GM12891 (cell line): ENCODE data around the gene LAMTOR1.

ENCODE experiments used
- POLR2A ChIP-seq: IDR thresholded peaks from 2 replicates; pipeline ENCODE4 v1.6.1; 2011; ENCODE audit warnings: low read depth, low read length, control low read depth
- POLR2AphosphoS5 ChIP-seq: IDR thresholded peaks from 2 replicates; pipeline ENCODE4 v1.6.1; 2011; ENCODE audit warnings: low read depth, low read length, control low read depth
- TAF1 ChIP-seq: IDR thresholded peaks from 2 replicates; pipeline ENCODE4 v1.6.1; 2011; ENCODE audit warnings: low read depth, low read length, control low read depth

DNA sequence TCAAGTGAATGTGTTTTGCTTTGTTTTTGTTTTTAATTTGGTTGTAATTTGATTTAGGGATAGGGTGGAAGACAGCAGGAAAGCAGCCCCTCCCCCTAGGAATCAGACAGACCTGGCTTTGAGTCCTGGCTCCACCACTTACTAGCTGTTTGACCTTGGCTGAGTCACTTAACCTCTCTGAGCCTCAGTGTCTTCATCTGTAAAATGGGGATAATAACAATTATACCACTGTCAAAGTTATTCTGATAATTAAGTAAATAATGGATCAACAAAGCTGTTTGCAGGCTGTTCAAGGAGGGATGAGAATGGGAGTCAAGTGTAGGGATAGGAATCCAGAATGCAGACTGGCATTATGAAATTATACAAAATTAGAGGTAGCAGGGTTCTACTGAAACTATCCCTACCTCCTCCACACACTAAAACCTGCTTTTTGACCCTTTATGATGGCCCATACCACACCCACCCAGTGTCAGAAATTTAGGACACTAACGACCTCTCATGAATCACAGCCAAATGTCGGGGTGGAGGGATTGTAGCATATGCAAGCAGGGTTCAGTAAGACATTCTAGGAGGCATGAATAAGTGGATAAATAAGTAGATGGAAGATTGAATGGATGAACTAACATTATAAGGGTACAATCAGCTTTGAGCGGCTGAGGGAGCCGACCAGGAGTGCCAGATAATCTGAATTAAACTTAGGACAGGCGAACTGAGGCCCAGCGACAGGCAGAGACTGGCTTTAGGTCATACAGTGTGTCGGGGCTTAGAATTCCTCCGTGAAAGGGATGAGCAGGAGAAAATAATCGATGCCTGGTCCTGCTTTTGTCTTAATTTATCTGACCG, 8.4 kb upstream of the LAMTOR1 start:
- no peak for TF ChIP-seq POLR2A
- no peak for TF ChIP-seq POLR2AphosphoS5
- no peak for TF ChIP-seq TAF1
